GM12878 (cell line): ENCODE measurements around the gene OR56A5. TPM values are rescaled to one million over a fixed set of nuclear protein-coding genes. Genes with fewer than 3 reads are reported as not detected.

Experiments
- ATAC-seq: fragments of 200-7000 bp; cut with Tn5 transposase; 3 replicates; pipeline ENCODE4 v1.9.1; 2020; ENCODE audit warnings: mild to moderate bottlenecking, moderate library complexity
- BruUV-seq: library from RNA; stranded (reverse); fragments of 400-500 nt; replicated peaks from 2 replicates; lab custom pipeline; 2021; lab: Mats Ljungman, UMichigan
- CTCF ChIA-PET: fragments of 300-600 bp; sonication (Branson Sonifier 250); formaldehyde crosslinking; extraction: SDS; loops from one replicate; lab custom pipeline; 2021; ENCODE audit warnings: inconsistent platforms; lab: Yijun Ruan, JAX
- POLR2A ChIA-PET: fragments of 350-600 bp; formaldehyde crosslinking; extraction: SDS; loops from one replicate; lab custom pipeline; 2021; ENCODE audit warnings: inconsistent platforms; lab: Charles Lee
- RAD21 ChIA-PET: fragments of 300-600 bp; sonication (Branson Sonifier 250); formaldehyde crosslinking; loops from one replicate; lab custom pipeline; 2023; ENCODE audit warnings: antibody characterized with exemption; ENCODE audit not compliant: unreplicated experiment; lab: Charles Lee
- SMC1A ChIA-PET: fragments of 300-600 bp; sonication (Branson Sonifier 250); formaldehyde crosslinking; loops from one replicate; lab custom pipeline; 2023; ENCODE audit not compliant: unreplicated experiment, uncharacterized antibody; lab: Charles Lee
- DNase-seq: peaks from one replicate; pipeline ENCODE4 v3.0.0-alpha.2; 2011; ENCODE audit warnings: low read depth, low spot score
- FAIRE-seq: peaks from 3 replicates; lab custom pipeline; 2011; peaks lifted over from hg19 to GRCh38; lab: Jason Lieb, UNC
- H2AFZ ChIP-seq: 2 replicates; pipeline ENCODE4 v1.6.0; 2011; ENCODE audit warnings: low read depth, low read length, control low read depth; ENCODE audit not compliant: control insufficient read depth
- H3K27ac ChIP-seq: 2 replicates; pipeline ENCODE4 v1.5.1; 2011; ENCODE audit warnings: control low read depth; ENCODE audit not compliant: control insufficient read depth, insufficient read depth
- H3K27me3 ChIP-seq, 2 experiments: replicated peaks in 1 of 2; 2 replicates each; pipeline versions ENCODE4 v1.6.0 to v1.6.1; 2011; ENCODE audit warnings: low read length in 1 of 2; ENCODE audit not compliant: control insufficient read depth in 2 of 2, insufficient read depth in 2 of 2
- H3K36me3 ChIP-seq, 2 experiments: 2 replicates each; pipeline ENCODE4 v1.5.1; 2011; ENCODE audit warnings: low read length in 1 of 2; ENCODE audit not compliant: control insufficient read depth in 2 of 2, insufficient read depth in 2 of 2
- H3K4me1 ChIP-seq: 2 replicates; pipeline ENCODE4 v1.6.1; 2011; ENCODE audit warnings: mild to moderate bottlenecking, low read length, moderate library complexity, mixed read lengths; ENCODE audit not compliant: control insufficient read depth, insufficient read depth
- H3K4me2 ChIP-seq: 2 replicates; pipeline ENCODE4 v1.6.0; 2011; ENCODE audit warnings: control low read depth; ENCODE audit not compliant: control insufficient read depth, insufficient read depth
- H3K4me3 ChIP-seq: fragments of 200-600 bp; sonication (generic); 2 replicates; pipeline ENCODE4 v1.5.1; 2016
- H3K79me2 ChIP-seq: 2 replicates; pipeline ENCODE4 v1.6.0; 2011; ENCODE audit warnings: low read length; ENCODE audit not compliant: control insufficient read depth, insufficient read depth
- H3K9ac ChIP-seq: 2 replicates; pipeline ENCODE4 v1.8.0; 2011; ENCODE audit warnings: low read length, control low read depth, mixed read lengths; ENCODE audit not compliant: control insufficient read depth, insufficient read depth
- H3K9me3 ChIP-seq: replicated peaks from 3 replicates; pipeline ENCODE4 v1.5.1; 2011; ENCODE audit warnings: mild to moderate bottlenecking, low read length; ENCODE audit not compliant: control insufficient read depth, insufficient read depth
- H4K20me1 ChIP-seq: 2 replicates; pipeline ENCODE4 v1.6.0; 2011; ENCODE audit not compliant: control insufficient read depth, insufficient read depth
- EZH2 ChIP-seq: IDR thresholded peaks from 2 replicates; pipeline ENCODE4 v1.6.1; 2012; ENCODE audit warnings: low read depth, mild to moderate bottlenecking, control low read depth, inconsistent platforms, low read length, borderline replicate concordance; ENCODE audit not compliant: control insufficient read depth
- NBN ChIP-seq: fragments of 450-650 bp; IDR thresholded peaks from 2 replicates; pipeline ENCODE4 v1.6.1; 2016
- NRF1 ChIP-seq: conservative IDR thresholded peaks from 2 replicates; pipeline ENCODE4 v1.6.1; 2011; ENCODE audit warnings: mild to moderate bottlenecking, low read depth, low read length, improper control_type of control experiment
- POLR2AphosphoS2 ChIP-seq: IDR thresholded peaks from 2 replicates; pipeline ENCODE4 v1.6.1; 2011; ENCODE audit warnings: low read depth, mild to moderate bottlenecking, low read length, improper control_type of control experiment, moderate library complexity
- RBBP5 ChIP-seq: fragments of 200-600 bp; sonication (generic); conservative IDR thresholded peaks from 2 replicates; pipeline ENCODE4 v1.6.1; 2016
- SIN3A ChIP-seq: IDR thresholded peaks from 2 replicates; pipeline ENCODE4 v1.6.1; 2012; ENCODE audit warnings: low read depth, low read length, improper control_type of control experiment
- SMAD1 ChIP-seq: fragments of 450-650 bp; IDR thresholded peaks from 2 replicates; pipeline ENCODE4 v1.6.1; 2018; ENCODE audit warnings: mild to moderate bottlenecking, low read depth; ENCODE audit not compliant: partially characterized antibody
- SMARCA5 ChIP-seq: fragments of 450-650 bp; IDR thresholded peaks from 2 replicates; pipeline ENCODE4 v1.6.1; 2017; ENCODE audit warnings: mild to moderate bottlenecking
- ZNF622 ChIP-seq: fragments of 450-650 bp; IDR thresholded peaks from 2 replicates; pipeline ENCODE4 v1.6.1; 2017; ENCODE audit warnings: mild to moderate bottlenecking, inconsistent platforms
- WGBS: methylation state at CpG from one replicate; pipeline ENCODE4 v1.1.6; 2016; ENCODE audit warnings: low lambda C conversion rate; ENCODE audit not compliant: insufficient replicate concordance, insufficient coverage; ENCODE audit errors: missing lambda C conversion rate; 5-methylcytosine and 5-hydroxymethylcytosine counted together
- in situ Hi-C: fragments of 300-500 bp; cut with MboI; formaldehyde crosslinking; loops from 9 replicates; pipeline ENCODE4 v1.14.3; 2018; ENCODE audit warnings: mixed read lengths
- intact Hi-C: fragments of 100-400 bp; cut with micrococcal nuclease; formaldehyde crosslinking; loops from one replicate; pipeline ENCODE4 v1.14.2; 2022; ENCODE audit not compliant: unreplicated experiment
- polyA plus RNA-seq, 11 experiments: library from polyadenylated mRNA; depleted of rRNA in 4 of 11; unstranded in 6 of 11; stranded (reverse) in 5 of 11; fragments of >200 nt; fragmentation: Nextera tagmentation in 4 of 11; fragmentation: Illumina TruSeq in 1 of 11; extraction: Ambion mirVana in 4 of 11; extraction: Trizol in 1 of 11; gene quantifications; 1 replicate in 1 of 11; 2 replicates in 10 of 11; pipeline versions ENCODE4 v1.2.1 to v1.2.3, GENCODE V29; 2011 to 2016; ENCODE audit warnings: inconsistent platforms in 2 of 11, missing spikeins in 2 of 11, low read depth in 1 of 11
- total RNA-seq, 4 experiments: library from RNA; depleted of rRNA in 3 of 4; stranded (reverse); fragments of >200 nt in 3 of 4; fragmentation: Illumina TruSeq in 1 of 4; extraction: Trizol in 1 of 4; gene quantifications; 2 replicates each; pipeline versions ENCODE4 v1.2.1 to v1.2.3, GENCODE V29; 2013 to 2021
- TF ChIP-seq, protein P1 (sequence below): fragments of 450-650 bp; IDR thresholded peaks from 2 replicates; pipeline ENCODE4 v1.6.1; 2017; ENCODE audit warnings: borderline replicate concordance
- TF ChIP-seq, protein P2 (sequence below): IDR thresholded peaks from 2 replicates; pipeline ENCODE4 v1.6.1; 2011; ENCODE audit warnings: borderline replicate concordance, low read depth, mild to moderate bottlenecking, moderate library complexity, low read length; ENCODE audit not compliant: insufficient read depth, poor library complexity, severe bottlenecking
- TF ChIP-seq, protein P3 (sequence below): fragments of 450-650 bp; IDR thresholded peaks from 2 replicates; pipeline ENCODE4 v1.6.1; 2017; ENCODE audit warnings: mild to moderate bottlenecking, moderate library complexity
- TF ChIP-seq, protein P4 (sequence below): IDR thresholded peaks from 2 replicates; pipeline ENCODE4 v1.6.1; 2012; ENCODE audit warnings: low read depth, low read length, improper control_type of control experiment
- TF ChIP-seq, protein P5 (sequence below): fragments of 450-650 bp; IDR thresholded peaks from 2 replicates; pipeline ENCODE4 v1.6.1; 2018; ENCODE audit warnings: mild to moderate bottlenecking, low read depth, moderate library complexity; ENCODE audit not compliant: partially characterized antibody

The OR56A5 gene
- total and polyA plus RNA-seq, 10 of the 15 experiments (the other 5 are each of a cell fraction or from before 2014, with no cell fraction given): not detected

DNA sequence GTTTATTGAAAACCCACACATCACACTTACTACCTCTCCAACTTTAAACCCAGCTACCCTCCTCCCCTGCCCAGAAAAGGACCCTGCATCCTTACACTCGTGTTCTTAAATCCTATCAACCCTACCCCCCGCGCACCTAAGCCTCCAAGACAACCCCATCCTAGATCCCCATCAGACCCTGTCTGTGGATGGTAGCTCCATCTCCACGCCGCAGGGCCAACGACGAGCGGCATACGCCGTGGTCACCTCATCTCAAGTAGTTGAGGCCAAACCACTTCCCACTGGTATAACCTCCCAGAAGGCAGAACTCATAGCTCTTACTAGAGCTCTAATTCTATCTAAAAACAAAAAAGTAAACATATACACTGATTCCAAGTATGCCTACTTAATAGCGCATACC, 35.6 kb downstream of the OR56A5 start:
- no peak overlapping the region for H3K4me3 ChIP-seq
- H3K9me3 ChIP-seq: no peaks in the 10 kb centered on the region; the same call in 2 of the 3 replicates
- no peak overlapping the region for H3K27ac ChIP-seq
- H2AFZ ChIP-seq: no peak overlapping the region
- H3K27me3 ChIP-seq: no peaks in the 10 kb centered on the region
- POLR2A ChIA-PET: no interaction called here
- in situ Hi-C loops: no loop called here
- no peaks in the 10 kb centered on the region for H4K20me1 ChIP-seq
- BruUV-seq: no TSS peak
- SMC1A ChIA-PET: no interaction called here
- no peak for DNase-seq
- H3K9ac ChIP-seq: no peak overlapping the region
- no peak for FAIRE-seq
- no peaks in the 10 kb centered on the region for H3K36me3 ChIP-seq
- H3K4me1 ChIP-seq: no peaks in the 10 kb centered on the region
- intact Hi-C loops: no loop called here
- no peak for ATAC-seq
- WGBS: 80% methylated on average over 11 of the region's 11 CpGs
- no peak overlapping the region for H3K4me2 ChIP-seq
- no peaks in the 10 kb centered on the region for H3K79me2 ChIP-seq
- RAD21 ChIA-PET: no interaction called here
- CTCF ChIA-PET: no interaction called here
- no peak for TF ChIP-seq RBBP5
- no peak for TF ChIP-seq SIN3A
- TF ChIP-seq NRF1: no peak
- TF ChIP-seq, protein P1, sequence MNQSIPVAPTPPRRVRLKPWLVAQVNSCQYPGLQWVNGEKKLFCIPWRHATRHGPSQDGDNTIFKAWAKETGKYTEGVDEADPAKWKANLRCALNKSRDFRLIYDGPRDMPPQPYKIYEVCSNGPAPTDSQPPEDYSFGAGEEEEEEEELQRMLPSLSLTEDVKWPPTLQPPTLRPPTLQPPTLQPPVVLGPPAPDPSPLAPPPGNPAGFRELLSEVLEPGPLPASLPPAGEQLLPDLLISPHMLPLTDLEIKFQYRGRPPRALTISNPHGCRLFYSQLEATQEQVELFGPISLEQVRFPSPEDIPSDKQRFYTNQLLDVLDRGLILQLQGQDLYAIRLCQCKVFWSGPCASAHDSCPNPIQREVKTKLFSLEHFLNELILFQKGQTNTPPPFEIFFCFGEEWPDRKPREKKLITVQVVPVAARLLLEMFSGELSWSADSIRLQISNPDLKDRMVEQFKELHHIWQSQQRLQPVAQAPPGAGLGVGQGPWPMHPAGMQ: no peak
- no peak for TF ChIP-seq SMARCA5
- TF ChIP-seq POLR2AphosphoS2: no peak
- TF ChIP-seq ZNF622: no peak
- TF ChIP-seq, protein P2, sequence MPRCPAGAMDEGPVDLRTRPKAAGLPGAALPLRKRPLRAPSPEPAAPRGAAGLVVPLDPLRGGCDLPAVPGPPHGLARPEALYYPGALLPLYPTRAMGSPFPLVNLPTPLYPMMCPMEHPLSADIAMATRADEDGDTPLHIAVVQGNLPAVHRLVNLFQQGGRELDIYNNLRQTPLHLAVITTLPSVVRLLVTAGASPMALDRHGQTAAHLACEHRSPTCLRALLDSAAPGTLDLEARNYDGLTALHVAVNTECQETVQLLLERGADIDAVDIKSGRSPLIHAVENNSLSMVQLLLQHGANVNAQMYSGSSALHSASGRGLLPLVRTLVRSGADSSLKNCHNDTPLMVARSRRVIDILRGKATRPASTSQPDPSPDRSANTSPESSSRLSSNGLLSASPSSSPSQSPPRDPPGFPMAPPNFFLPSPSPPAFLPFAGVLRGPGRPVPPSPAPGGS: no peak
- TF ChIP-seq SMAD1: no peak
- no peak for TF ChIP-seq EZH2
- TF ChIP-seq, protein P3, sequence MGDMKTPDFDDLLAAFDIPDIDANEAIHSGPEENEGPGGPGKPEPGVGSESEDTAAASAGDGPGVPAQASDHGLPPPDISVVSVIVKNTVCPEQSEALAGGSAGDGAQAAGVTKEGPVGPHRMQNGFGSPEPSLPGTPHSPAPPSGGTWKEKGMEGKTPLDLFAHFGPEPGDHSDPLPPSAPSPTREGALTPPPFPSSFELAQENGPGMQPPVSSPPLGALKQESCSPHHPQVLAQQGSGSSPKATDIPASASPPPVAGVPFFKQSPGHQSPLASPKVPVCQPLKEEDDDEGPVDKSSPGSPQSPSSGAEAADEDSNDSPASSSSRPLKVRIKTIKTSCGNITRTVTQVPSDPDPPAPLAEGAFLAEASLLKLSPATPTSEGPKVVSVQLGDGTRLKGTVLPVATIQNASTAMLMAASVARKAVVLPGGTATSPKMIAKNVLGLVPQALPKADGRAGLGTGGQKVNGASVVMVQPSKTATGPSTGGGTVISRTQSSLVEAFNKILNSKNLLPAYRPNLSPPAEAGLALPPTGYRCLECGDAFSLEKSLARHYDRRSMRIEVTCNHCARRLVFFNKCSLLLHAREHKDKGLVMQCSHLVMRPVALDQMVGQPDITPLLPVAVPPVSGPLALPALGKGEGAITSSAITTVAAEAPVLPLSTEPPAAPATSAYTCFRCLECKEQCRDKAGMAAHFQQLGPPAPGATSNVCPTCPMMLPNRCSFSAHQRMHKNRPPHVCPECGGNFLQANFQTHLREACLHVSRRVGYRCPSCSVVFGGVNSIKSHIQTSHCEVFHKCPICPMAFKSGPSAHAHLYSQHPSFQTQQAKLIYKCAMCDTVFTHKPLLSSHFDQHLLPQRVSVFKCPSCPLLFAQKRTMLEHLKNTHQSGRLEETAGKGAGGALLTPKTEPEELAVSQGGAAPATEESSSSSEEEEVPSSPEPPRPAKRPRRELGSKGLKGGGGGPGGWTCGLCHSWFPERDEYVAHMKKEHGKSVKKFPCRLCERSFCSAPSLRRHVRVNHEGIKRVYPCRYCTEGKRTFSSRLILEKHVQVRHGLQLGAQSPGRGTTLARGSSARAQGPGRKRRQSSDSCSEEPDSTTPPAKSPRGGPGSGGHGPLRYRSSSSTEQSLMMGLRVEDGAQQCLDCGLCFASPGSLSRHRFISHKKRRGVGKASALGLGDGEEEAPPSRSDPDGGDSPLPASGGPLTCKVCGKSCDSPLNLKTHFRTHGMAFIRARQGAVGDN: no peak
- TF ChIP-seq, protein P4, sequence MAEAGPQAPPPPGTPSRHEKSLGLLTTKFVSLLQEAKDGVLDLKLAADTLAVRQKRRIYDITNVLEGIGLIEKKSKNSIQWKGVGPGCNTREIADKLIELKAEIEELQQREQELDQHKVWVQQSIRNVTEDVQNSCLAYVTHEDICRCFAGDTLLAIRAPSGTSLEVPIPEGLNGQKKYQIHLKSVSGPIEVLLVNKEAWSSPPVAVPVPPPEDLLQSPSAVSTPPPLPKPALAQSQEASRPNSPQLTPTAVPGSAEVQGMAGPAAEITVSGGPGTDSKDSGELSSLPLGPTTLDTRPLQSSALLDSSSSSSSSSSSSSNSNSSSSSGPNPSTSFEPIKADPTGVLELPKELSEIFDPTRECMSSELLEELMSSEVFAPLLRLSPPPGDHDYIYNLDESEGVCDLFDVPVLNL: no peak
- TF ChIP-seq, protein P5, sequence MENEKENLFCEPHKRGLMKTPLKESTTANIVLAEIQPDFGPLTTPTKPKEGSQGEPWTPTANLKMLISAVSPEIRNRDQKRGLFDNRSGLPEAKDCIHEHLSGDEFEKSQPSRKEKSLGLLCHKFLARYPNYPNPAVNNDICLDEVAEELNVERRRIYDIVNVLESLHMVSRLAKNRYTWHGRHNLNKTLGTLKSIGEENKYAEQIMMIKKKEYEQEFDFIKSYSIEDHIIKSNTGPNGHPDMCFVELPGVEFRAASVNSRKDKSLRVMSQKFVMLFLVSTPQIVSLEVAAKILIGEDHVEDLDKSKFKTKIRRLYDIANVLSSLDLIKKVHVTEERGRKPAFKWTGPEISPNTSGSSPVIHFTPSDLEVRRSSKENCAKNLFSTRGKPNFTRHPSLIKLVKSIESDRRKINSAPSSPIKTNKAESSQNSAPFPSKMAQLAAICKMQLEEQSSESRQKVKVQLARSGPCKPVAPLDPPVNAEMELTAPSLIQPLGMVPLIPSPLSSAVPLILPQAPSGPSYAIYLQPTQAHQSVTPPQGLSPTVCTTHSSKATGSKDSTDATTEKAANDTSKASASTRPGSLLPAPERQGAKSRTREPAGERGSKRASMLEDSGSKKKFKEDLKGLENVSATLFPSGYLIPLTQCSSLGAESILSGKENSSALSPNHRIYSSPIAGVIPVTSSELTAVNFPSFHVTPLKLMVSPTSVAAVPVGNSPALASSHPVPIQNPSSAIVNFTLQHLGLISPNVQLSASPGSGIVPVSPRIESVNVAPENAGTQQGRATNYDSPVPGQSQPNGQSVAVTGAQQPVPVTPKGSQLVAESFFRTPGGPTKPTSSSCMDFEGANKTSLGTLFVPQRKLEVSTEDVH: no peak
- no peak for TF ChIP-seq NBN
